ENCODE results near the gene THSD4.

The THSD4 gene

GRCh38 chr15:71585159-71585558 lies 469.9 kb downstream of the THSD4 start:
- DNase-seq (ENCODE audit: low spot score), result no peak

- DNase-seq (ENCODE audit: low spot score), result no peak
These were observed 471.2 kb downstream of the THSD4 start for GRCh38 chr15:71586463-71586862.

GRCh38 chr15:71588746-71589145 lies 473.5 kb downstream of the THSD4 start:
- no peak for DNase-seq (ENCODE audit: low spot score)

GRCh38 chr15:71591057-71591456 lies 475.8 kb downstream of the THSD4 start:
- no peak for DNase-seq (ENCODE audit: low spot score)

- DNase-seq (ENCODE audit: low spot score), result no peak
These were observed 476.9 kb downstream of the THSD4 start for GRCh38 chr15:71592203-71592602.

GRCh38 chr15:71595846-71596553 lies 480.7 kb downstream of the THSD4 start:
- DNase-seq (ENCODE audit: low spot score), result no peak

- DNase-seq (ENCODE audit: low spot score), result peak; percentile 48
These were observed 481.4 kb downstream of the THSD4 start for GRCh38 chr15:71596672-71597071.

GRCh38 chr15:71597126-71597525 lies 481.9 kb downstream of the THSD4 start:
- DNase-seq (ENCODE audit: low spot score), result no peak

- DNase-seq (ENCODE audit: low spot score), result no peak
These were observed 482.4 kb downstream of the THSD4 start for GRCh38 chr15:71597637-71598036.

GRCh38 chr15:71598741-71599140 lies 483.5 kb downstream of the THSD4 start:
- no peak for DNase-seq (ENCODE audit: low spot score)

GRCh38 chr15:71599418-71600151 lies 484.3 kb downstream of the THSD4 start:
- no peak for DNase-seq (ENCODE audit: low spot score)

GRCh38 chr15:71600237-71600636 lies 485.0 kb downstream of the THSD4 start:
- no peak for DNase-seq (ENCODE audit: low spot score)

- DNase-seq (ENCODE audit: low spot score), result no peak
These were observed 486.0 kb downstream of the THSD4 start for GRCh38 chr15:71601038-71601834.

GRCh38 chr15:71603379-71603778 lies 488.1 kb downstream of the THSD4 start:
- no peak for DNase-seq (ENCODE audit: low spot score)

GRCh38 chr15:71607383-71607782 lies 492.1 kb downstream of the THSD4 start:
- no peak for DNase-seq (ENCODE audit: low spot score)

- DNase-seq (ENCODE audit: low spot score), result no peak
These were observed 495.7 kb downstream of the THSD4 start for GRCh38 chr15:71610728-71611552.

GRCh38 chr15:71611553-71612396 lies 496.5 kb downstream of the THSD4 start:
- DNase-seq (ENCODE audit: low spot score), result no peak

- no peak for DNase-seq (ENCODE audit: low spot score)
These were observed 497.1 kb downstream of the THSD4 start for GRCh38 chr15:71612397-71612722.

GRCh38 chr15:71612869-71613268 lies 497.6 kb downstream of the THSD4 start:
- no peak for DNase-seq (ENCODE audit: low spot score)

- DNase-seq (ENCODE audit: low spot score), result no peak
These were observed 507.8 kb downstream of the THSD4 start for GRCh38 chr15:71623111-71623510.

GRCh38 chr15:71626596-71627088 lies 511.4 kb downstream of the THSD4 start:
- DNase-seq (ENCODE audit: low spot score), result no peak
